Subcutaneous adipose tissue (tissue), 4 donors: Measurements from ENCODE around the gene PGGT1B. TPM values are rescaled to one million over a fixed set of nuclear protein-coding genes. Genes with fewer than 3 reads are reported as not detected.

Source experiments
- total RNA-seq, 4 donors: library from RNA; depleted of rRNA; stranded (reverse); fragments of >200 nt; gene quantifications; one replicate each; pipeline ENCODE4 v1.1.0, GENCODE V29; 2016
- TF ChIP-seq, protein P1 (sequence below): fragments of 450-650 bp; IDR thresholded peaks from one replicate; pipeline ENCODE4 v1.5.1; 2016; ENCODE audit warnings: low read depth, mild to moderate bottlenecking, control low read depth, antibody characterized with exemption, moderate library complexity

The PGGT1B gene
- total RNA-seq, 4 donors from 2014 or later = 9.8 to 24.1 (median 11.3) TPM

DNA sequence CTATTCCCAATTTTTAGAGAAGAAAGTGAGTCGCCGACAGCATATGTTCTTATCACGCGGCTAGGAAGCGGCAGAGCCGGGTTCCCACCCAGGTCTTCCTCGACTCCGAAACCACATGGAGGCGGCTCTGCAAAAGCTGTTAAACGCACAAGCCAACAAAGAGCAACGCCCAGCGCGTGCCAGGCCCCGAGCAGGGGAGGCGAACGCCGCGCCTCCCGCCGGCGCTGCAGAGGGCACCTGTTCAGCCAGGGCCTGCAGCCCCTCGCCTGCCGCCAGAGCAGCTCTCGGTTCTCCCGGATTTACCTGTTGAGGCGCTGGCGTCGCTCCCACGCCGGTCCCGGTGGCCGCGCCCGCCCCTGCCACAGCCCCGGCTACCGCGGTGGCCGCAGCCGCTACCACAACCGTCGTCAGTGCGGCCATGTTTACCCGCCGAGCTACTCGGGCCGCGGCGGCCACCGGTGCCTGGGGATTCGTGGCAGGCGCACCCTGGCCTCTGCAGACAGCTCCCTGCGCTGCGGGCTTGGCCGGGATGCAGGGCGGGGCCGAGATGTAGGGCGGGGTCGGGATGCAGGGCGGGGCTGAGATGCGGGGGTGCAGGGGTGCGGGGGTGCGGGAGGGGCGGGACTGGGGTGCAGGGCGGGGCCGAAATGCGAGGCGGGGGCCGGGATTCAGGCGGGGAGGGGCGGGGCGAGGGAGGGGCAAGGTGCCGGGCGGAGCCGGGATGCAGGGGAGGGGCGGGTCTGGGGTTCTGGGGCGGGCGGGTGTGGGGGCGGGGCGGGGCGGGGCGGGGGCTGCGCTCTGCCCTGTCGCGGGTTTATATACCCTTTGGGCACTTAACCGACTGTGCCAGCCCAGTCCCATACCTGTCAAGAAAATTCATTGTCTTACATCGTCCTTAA lies 33.7 kb upstream of the PGGT1B start, which contains the start of gene CCDC112:
TSS of gene CCDC112 (minus strand) at position 531 of the 899 bp plus-strand sequence. CDS start at position 420, 111 bp downstream.
- TF ChIP-seq, protein P1, sequence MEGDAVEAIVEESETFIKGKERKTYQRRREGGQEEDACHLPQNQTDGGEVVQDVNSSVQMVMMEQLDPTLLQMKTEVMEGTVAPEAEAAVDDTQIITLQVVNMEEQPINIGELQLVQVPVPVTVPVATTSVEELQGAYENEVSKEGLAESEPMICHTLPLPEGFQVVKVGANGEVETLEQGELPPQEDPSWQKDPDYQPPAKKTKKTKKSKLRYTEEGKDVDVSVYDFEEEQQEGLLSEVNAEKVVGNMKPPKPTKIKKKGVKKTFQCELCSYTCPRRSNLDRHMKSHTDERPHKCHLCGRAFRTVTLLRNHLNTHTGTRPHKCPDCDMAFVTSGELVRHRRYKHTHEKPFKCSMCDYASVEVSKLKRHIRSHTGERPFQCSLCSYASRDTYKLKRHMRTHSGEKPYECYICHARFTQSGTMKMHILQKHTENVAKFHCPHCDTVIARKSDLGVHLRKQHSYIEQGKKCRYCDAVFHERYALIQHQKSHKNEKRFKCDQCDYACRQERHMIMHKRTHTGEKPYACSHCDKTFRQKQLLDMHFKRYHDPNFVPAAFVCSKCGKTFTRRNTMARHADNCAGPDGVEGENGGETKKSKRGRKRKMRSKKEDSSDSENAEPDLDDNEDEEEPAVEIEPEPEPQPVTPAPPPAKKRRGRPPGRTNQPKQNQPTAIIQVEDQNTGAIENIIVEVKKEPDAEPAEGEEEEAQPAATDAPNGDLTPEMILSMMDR = no peak

DNA sequence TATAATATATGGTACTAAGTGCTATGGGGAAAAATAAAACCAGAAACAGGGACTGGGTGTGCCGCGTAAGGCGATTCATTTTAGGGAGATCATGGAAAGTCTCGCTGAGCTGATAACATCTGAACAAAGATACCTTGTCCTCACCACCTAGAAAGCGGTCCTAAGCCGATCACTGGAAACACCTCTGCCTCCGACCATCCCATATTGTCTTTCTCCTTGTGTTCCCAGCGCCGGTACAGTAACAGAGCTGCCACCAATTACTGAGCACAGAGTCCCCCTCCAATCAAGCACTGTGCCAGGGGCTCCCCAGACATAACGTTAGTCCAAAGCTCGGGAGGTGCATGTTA lies 33.1 kb upstream of the PGGT1B start:
- TF ChIP-seq, protein P1 = no peak

DNA sequence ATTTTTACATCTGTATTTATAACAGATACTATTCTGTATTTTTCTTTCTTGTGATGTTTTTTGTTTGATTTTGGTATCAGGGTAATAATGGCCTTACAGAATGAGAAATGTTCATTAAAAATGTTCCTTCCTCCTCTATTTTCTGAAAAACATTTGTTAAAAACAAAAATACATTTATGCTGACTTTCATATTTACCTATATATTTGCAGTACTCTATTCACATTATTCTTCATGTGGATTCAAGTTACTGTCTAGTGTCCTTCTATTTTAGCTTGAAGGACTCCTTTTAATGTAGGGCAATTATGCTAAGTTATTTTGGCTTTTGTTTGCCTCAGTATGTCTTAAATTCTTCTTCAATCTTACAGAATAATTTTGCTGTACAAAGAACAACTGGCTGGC lies 28.7 kb upstream of the PGGT1B start:
- TF ChIP-seq, protein P1 = no peak

DNA sequence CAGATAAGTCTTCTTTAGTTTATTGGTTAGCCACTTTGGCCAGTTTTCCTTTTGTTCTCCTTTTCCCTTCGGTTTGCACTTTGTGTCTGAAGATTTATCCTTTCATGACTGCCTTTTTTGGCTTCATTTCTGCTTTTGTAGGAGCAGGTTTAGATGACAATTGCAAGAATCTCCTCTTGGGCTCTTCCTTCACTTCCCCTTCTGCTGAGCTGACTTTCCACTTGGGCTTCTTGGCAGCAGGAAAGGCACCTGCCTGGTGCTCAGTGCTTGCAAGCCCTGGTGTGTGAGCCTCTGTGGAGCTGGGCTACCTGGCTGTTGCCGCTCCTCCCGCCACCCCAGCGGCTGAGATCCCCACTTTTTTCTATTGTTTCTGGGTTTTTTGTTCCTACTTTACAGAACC lies 26.4 kb upstream of the PGGT1B start:
- TF ChIP-seq, protein P1 = no peak

DNA sequence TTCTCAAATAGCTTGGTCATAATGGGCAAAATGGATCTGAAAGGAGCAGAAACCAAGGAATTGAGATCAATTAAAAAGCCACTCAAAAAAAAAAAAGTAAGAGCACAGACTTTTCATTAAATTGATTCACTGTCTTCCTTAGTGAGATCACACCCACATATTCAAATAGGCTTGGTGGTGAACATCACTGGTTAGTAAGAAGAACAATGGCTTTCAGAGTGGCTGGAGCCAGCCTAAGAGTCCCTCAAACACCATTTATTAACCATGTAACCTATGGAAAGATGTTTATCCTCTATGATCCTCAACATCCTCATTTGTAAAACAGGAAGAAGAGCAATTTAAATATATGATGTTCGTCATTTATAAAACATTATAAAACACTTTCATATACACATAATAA lies 21.3 kb upstream of the PGGT1B start:
- TF ChIP-seq, protein P1 = no peak

DNA sequence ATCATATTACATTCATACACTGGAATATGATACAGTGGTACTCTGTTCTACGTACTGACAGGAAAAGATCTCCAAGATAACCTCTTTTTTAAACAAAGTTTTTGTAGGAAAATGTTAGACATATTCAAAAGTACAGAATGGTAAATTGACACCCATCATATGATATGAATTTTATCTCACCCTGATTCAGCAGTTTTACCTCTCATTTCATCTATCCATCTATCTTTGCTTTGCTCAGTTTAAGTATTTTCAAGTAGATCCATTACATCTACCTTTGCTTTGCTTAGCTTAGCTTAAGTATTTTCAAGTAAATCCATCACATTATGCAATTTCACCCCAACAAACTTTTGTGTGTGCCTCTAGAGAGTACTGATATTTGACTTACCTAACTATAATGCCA lies 19.5 kb upstream of the PGGT1B start:
- TF ChIP-seq, protein P1 = no peak

DNA sequence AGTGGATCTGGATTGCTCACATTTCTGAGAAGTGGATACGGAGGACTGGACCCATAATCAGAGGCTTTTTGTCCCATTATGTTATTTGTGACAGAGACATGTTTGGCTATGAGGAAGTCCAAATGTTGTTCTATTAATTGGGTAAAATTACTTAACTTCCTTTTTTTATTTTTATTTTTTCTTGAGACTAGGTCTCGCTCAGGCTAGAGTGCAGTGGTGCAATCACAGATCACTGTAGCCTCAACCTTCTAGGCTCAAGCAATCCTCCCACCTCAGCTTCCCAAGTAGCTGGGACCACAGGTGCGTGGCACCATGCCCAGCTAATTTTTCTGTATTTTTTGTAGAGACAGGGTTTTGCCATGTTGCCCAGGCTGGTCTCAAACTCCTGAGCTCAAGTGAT lies 11.9 kb upstream of the PGGT1B start:
- TF ChIP-seq, protein P1 = no peak
